Measurements from ENCODE around the gene ADAMTS12.

The ADAMTS12 gene

DNA sequence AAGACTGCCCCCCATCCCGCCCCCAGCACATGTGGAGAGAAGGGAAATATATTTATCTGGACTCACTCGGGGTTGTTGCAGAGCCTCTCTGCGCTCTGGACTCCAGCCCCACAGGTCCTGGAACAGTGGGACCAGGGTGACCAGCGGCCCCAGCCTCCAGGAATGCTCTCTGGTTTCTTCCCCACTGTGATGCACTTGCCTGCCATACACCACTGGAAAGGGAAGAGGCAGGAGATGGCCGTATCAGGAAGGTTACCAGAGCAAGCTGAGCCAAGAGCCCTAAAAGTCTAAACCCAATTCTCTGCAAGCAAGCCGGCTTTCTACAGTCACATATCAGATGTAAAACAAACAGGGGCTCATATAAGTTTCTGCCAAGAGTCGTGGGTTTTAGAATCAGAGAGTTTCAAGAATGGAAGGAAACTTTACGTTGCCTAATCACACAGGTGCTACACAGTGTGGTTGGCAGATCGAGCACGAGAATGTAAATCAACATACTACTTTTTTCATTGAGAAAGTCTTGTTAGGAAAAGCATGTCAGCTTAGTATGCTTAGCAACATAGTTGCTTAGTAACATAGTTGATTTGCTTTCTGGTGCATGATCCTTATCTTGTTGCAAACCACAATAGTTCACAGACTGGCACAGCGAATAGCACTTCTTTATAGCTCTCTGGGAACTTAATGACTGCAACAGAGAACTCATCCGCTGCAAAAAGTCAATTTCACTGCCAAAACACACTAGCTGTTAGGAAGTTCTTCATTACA, 249.9 kb downstream of the ADAMTS12 start:
- DNase-seq = no peak

- no peak for DNase-seq
Observed at GRCh38 chr5:33639474-33639873, 252.3 kb downstream of the ADAMTS12 start.

GRCh38 chr5:33637011-33637410, 254.8 kb downstream of the ADAMTS12 start:
- DNase-seq = no peak

GRCh38 chr5:33635582-33635981, 256.2 kb downstream of the ADAMTS12 start:
- no peak for DNase-seq

GRCh38 chr5:33633699-33634098, 258.1 kb downstream of the ADAMTS12 start:
- DNase-seq = no peak

GRCh38 chr5:33631786-33632185, 260.0 kb downstream of the ADAMTS12 start:
- DNase-seq = no peak

- DNase-seq = no peak
Observed at GRCh38 chr5:33631139-33631538, 260.7 kb downstream of the ADAMTS12 start.

DNA sequence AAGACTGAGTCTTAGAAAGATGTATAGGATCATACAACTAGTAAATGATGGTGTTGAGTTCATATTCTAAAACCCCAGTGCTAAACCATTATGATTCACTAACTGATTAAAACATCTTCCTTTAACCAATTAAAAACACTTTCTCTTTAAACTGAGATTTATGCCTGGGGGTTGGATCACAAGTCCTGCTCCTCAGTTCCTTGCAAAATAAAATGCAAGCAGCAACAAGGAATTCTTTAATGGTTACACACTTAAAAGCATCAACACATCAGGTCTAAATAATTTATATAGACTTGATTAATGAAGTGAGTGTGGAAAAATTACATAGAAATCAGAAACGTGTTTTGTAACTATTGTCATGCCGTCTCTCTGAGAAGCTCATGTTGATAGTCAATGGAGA, 261.8 kb downstream of the ADAMTS12 start:
- no peak for DNase-seq

GRCh38 chr5:33628796-33629195, 263.0 kb downstream of the ADAMTS12 start:
- no peak for DNase-seq

DNA sequence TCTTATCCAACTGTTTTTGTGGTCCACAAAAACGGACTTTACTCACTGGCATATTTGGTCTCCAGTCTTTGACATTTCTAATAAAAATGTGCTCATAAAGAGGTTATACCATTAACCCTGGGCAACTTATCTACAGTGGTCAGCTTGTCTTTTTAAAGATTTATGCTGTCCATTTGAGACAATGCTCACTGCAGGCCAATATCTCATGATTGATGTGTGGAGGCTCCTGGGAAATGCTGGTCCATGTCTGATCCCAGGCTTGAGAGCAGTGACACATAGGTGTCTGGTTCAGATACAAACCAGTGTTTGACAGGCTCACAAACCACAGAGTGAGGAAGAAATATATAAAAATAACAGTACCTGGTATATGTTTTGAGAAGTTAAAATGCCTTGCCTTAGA, 270.3 kb downstream of the ADAMTS12 start:
- DNase-seq = no peak

GRCh38 chr5:33614039-33614438, 277.8 kb downstream of the ADAMTS12 start:
- no peak for DNase-seq

DNA sequence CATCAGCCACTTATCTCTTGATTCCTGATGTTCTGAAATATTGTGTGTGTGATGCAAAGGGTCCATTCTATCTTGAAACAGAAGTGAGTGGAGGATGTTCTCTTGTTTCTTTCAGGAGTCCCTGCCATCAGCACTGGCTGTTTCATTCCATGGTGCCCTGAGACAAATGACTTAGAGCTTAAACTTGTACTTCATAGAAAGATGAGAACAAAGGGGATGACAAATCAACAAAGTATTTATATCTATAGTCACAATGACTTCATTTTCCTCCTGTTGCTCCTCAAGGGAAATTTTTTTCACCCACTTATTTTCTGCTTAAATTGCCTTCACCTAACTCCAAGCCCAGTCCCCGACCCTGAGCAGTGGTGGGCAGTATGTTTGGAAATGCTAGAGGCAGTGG, 279.4 kb downstream of the ADAMTS12 start:
- no peak for DNase-seq

GRCh38 chr5:33611877-33612276, 279.9 kb downstream of the ADAMTS12 start:
- DNase-seq = no peak

DNA sequence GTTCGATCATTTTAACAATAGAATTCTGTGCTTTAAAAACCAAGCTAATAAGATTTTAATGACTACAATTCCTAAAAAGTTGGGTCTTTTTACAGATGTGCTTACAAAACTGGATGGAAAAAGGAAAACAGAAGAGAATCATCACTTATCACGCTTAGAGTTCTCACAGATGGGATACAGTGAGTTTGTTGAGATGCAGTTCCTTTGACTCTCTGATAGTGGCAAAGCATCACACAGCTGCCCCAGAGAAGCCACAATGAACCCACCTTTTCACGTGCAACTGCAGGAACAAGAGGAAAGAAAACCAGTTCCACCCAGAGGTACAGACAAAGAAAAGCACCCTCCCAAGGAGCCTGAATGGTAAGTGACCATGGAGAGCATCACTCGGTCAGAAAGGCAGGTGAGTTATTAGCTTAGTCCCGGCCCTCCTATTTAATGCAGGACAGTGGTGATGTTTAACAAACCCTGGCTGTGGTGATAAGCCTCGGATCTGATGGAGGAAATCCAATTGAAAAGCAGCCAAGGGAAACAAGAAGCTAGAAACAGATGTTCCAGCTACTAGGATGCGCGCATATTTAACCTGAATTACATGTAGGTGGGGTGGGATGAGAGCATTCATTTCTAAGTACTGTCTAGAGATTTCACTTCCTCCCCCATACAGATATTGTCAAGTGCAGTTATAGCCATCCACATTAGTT, 283.3 kb downstream of the ADAMTS12 start:
- DNase-seq = no peak

- no peak for DNase-seq
Observed at GRCh38 chr5:33604503-33604902, 287.3 kb downstream of the ADAMTS12 start.

- DNase-seq = no peak
Observed at GRCh38 chr5:33601881-33602280, 289.9 kb downstream of the ADAMTS12 start.

DNA sequence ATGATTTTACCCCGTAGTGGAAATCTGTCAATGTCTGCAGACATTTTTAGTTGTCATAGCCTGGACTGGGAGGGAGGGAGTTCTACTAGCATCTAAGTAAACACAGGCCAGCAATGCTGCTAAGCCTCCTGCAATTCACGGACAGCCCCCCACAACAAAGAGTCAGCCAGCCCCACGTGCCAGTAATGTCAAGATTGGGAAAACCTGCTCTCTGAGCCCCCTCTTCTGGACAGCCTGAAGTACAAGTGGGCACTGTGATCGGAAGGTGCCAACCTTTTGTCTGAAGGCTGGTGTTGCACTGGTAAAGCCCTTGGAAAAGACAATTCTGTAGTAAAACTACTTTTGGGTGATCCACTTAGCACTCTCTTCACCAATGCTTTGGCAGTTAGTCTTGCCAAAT, 296.5 kb downstream of the ADAMTS12 start:
- no peak for DNase-seq

DNA sequence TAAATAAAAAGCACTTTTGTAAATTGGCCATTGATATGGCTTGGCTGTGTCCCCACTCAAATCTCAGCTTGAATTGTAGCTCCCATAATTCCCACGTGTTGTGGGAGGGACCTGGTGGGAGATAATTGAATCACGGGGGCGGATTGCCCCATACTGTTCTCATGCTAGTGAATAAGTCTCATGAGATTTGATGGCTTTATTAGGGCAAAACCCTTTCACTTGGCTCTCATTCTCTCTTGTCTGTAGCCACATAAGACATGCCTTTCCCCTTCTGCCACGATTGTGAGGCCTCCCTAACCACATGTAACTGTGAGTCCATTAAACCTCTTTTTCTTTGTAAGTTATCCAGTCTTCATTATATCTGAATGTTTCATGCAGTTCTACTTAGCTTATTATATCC, 297.8 kb downstream of the ADAMTS12 start:
- DNase-seq = no peak

DNA sequence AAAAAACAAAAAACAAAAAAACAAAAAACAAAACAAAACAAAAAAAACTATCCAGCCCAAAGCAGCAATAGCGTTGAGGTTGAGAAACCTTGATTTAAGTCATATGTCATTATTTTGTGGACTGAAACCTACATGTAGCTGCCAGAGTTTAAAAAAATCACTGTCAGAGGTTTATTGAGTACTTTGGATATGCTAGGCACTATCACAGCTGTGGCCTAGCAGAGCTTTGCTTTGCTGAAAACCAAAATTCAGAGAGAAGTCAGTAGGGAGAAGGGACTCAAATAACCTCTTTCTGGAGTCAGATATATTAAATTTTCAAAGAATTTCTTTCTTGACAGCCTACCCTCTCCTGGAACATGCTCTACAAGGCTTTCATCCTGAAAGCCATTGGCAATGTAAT, 299.5 kb downstream of the ADAMTS12 start:
- DNase-seq = no peak

DNA sequence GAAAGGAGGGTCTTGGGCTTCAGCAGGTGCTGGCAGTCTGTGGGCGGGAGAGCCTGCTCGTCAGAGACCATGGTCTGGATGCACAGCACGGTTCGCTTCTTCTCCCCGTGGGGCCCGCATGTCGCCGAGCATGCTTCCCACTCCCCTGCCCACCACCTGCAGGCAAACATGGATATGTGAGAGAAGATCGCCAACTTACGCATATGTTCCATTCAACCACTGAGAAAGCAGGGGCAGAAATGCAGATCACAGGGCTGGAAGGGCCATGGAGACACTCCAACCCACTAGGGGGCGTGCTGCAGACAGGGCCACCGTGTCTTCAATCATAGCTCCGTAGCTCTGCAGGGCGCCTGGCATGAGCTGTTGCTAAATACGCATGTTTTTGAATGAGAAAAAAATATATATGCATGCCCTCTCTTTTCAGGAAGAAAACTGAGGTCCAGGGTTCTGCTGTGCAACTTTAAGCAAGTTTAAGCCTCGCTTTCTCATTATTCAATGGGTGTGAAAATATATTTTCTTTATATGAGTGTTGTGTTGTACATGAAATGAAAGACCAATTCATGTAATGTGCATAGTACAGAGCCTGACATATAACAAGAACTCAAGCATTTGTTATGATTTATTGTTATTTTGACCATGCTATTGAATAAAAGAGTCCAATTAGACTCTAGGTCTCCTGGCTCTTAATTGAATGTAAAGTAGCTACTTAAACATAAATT, 303.0 kb downstream of the ADAMTS12 start:
- DNase-seq = peak; percentile 2

- DNase-seq = no peak
Observed at GRCh38 chr5:33583332-33583731, 308.5 kb downstream of the ADAMTS12 start.

GRCh38 chr5:33582417-33582816, 309.4 kb downstream of the ADAMTS12 start:
- DNase-seq = no peak

- no peak for DNase-seq
Observed at GRCh38 chr5:33579789-33580188, 312.0 kb downstream of the ADAMTS12 start.

- no peak for DNase-seq
Observed at GRCh38 chr5:33579152-33579551, 312.6 kb downstream of the ADAMTS12 start.

Data from effector CD8-positive, alpha-beta T cell (primary cell).